Measurements from ENCODE around the gene RFC5. TPM values are rescaled to one million over a fixed set of nuclear protein-coding genes. Genes with fewer than 3 reads are reported as not detected.

Gene RFC5
- total RNA-seq, 1 experiment from 2014 or later: 57.6 TPM

DNA sequence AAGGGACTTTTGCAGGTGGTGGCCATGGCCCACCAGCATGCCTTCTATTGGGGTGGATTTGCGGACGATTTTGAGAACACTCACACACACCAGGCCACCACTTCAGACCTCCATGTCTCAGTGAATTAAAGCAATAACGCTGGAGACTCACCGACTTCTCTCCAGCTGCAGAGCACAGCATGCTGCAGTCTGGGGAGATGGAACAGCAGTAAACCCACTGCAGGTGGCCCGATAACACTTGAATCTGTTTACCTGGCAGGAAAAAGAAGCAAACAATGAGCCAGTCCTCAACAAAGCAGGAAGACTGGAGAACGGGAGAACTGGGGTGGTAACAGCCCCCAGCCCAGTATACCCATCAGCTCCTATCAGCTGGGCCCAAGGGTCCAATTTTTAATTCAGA is 21.6 kb downstream of the RFC5 start:
- in situ Hi-C loops (cut with HindIII; ENCODE audit: low pct_unique_long_range_greater_than_20kb, low sequenced_read_pairs): no loop called here
- DNase-seq (ENCODE audit: low read depth): no peak

DNA sequence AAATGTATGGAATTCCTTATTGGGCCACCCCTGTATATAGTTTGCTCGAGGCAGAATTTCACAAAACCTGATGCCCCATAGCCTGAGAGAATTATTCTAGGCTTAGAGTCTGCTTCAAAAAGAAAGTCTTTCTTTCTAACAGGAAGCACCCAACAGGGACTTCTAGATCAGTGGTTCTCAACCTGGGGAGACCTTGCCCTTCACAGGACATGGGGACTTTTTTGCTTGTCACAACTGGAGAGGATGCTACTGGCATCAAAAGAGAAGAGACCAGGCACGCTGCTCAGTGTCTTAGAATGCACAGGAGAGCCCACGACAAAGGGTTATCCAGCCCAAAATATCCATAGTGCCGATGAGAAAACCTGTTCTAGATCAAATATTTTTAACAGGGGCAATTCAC is 25.6 kb downstream of the RFC5 start:
- no peak for DNase-seq (ENCODE audit: low read depth)
- in situ Hi-C loops (cut with HindIII; ENCODE audit: low pct_unique_long_range_greater_than_20kb, low sequenced_read_pairs): no loop called here

DNA sequence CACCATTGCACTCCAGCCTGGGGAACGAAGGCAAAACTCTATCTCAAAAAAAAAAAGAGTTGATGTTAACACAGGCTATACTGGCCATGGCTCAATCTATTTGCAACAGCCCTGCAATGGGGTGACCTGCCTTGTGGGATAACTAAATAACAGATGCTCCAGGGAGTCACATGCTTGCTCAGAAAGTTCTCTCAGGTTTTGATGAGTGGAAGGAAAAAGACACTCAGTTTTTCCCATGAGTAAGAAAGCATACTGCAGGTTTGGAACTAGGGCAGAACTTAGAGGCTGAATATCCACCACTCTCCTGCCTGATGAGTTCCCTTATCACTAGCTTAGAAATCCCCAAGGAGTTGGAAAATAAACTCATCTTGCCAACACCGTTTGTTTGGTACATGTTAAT is 27.6 kb downstream of the RFC5 start:
- in situ Hi-C loops (cut with HindIII; ENCODE audit: low pct_unique_long_range_greater_than_20kb, low sequenced_read_pairs): no loop called here
- no peak for DNase-seq (ENCODE audit: low read depth)

DNA sequence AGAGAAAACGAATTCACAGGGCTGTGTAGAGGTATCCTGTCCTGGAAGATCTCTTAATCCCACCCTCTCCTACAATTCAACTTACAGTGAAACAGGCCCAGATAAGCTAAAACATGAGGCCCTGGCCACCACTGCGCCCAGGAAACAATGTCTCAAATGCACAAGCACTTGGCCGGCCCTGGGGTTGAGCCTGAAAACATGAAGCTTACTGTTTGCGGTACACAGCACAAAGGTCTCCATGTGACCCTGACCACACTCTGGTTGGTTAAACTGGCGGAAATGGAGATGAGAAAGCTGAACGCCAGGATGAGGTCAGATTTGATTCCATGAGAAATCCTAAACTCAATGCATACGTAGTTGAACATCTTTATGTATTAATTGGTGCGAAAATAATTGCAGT is 28.1 kb downstream of the RFC5 start:
- DNase-seq (ENCODE audit: low read depth): no peak
- in situ Hi-C loops (cut with HindIII; ENCODE audit: low pct_unique_long_range_greater_than_20kb, low sequenced_read_pairs): no loop called here

DNA sequence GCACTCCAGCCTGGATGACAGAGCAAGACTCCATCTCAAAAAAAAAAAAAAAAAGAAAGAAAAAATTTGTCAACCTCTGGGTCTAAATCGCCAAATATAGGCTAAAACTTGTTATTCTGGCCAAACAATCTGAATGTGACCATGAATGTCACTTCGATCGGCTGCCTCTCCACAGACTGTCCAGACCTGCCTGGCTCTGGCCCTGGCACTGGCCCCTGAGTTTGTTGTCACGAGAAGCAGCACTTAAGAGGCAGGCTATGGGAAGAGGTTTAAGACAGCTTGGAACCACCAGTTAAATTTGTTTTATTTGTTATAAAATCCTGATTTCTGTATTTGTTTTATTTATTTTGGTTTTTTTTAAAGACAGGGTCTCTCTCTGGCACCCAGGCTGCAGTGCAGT is 29.9 kb downstream of the RFC5 start:
- DNase-seq (ENCODE audit: low read depth): no peak
- in situ Hi-C loops (cut with HindIII; ENCODE audit: low pct_unique_long_range_greater_than_20kb, low sequenced_read_pairs): no loop called here

DNA sequence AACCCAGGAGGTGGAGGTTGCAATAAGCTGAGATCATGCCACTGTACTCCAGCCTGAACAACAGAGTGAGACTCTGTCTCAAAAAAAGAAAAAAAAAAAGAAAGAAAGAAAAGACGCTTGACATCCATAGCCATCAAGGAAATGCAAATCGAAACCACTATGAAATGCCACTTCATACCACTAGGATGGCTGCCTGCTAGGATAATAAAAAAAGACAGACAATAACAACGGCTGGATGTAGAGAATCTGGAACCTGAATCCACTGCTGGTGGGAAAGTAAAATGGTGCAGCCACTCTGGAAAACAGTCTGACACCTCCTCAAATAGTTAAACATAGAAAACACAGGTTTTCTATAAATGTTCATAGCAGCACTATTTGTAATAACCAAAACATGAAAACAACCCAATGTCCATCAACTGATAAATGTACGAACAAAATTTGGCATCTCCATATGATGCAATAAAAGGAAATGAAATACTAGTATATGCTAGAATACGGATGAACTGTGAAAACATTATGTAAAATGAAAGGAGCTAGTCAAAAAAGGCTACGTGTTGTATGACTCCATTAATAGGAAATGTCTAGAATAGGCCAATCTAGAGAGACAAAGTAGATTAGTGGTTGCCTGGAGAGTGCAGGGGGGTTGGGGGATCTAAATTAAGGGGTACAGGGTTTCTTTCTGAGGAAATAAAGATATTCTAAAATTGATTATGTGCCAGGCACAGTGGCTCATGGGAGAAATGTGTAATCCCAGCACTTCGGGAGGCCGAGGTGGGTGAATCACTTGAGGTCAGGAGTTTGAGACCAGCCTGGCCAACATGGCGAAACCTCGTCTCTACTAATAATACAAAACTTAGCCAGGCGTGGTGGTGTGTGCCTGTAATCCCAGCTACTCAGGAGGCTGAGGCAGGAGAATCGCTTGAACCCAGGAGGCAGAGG is 34.7 kb downstream of the RFC5 start:
- in situ Hi-C loops (cut with HindIII; ENCODE audit: low pct_unique_long_range_greater_than_20kb, low sequenced_read_pairs): no loop called here
- no peak for DNase-seq (ENCODE audit: low read depth)

DNA sequence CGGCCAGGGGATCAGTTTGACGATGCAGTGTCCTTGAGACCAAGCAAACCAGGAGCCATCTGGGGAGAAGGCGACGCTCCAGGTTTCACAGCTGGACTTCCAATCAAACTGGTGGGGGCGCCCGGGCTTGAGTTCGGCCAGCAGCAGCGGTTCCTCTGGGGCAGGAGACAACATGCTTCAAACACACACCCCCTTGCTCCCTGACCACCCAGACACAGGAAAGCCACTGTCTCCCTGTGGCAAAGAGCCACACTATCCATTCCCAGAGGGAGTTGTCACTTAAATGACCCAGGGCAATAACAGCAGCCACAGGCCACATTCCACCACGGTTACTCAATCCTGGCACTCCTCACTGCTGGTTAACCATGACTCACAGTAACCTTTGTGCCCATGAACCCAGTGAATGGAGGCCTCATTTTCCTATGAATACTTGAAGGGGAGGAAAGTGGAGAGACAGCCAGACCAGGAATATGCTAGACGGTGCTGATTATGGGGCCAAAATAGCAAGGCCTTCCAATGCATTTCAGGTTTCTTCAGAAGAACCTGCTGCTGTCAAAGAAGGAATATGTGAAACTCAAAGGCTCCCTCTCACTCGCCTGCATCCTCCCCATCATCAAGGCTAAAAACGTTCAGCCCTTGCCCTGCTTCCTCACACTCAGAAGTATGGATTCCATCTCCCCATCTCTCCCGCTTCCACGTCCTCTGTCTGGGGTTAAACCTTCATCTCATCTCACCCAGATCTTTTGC is 36.0 kb downstream of the RFC5 start:
- in situ Hi-C loops (cut with HindIII; ENCODE audit: low pct_unique_long_range_greater_than_20kb, low sequenced_read_pairs): no loop called here
- peak; percentile 96 for DNase-seq (ENCODE audit: low read depth)

DNA sequence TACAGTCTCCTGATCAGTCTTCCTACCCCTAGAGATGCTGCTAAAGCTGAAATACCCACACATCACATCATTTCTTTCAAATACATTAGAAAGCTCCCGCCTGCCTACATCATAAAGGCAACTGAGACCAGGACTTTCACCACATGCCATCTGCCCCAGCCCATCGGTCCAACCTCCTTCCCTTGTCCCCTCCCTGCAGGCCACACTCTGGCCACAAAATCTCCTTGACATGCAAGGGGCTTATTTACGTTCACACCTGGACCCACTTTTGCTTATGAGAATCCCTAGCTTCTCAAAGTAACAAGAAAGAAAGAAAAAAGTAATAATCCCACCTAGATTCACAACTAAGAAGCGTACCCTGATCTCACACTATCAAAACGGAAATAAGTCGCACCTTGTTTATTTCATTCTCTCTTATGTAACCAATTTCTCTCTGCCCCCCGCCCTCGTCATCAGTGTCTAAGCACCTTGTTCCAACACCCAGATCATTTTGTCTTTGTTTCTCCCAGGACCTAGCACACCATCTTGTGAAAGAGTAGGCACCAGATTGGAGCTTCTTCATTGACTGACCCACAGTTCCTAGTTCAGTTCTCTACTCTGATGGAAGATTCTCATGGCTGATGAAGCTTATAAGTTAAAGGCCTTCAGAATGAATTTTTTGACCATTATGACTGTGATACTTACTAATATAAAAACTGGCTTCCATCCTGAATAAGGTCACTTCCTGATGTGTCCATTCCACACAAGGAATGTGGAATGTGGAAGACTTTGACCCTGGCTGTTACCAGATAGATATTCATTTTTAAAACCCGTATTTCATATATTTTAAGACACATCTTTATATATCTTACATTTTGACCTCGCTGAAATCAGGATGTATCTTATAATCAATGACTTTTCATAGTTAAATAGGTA is 36.8 kb downstream of the RFC5 start:
- DNase-seq (ENCODE audit: low read depth): no peak
- in situ Hi-C loops (cut with HindIII; ENCODE audit: low pct_unique_long_range_greater_than_20kb, low sequenced_read_pairs): no loop called here

DNA sequence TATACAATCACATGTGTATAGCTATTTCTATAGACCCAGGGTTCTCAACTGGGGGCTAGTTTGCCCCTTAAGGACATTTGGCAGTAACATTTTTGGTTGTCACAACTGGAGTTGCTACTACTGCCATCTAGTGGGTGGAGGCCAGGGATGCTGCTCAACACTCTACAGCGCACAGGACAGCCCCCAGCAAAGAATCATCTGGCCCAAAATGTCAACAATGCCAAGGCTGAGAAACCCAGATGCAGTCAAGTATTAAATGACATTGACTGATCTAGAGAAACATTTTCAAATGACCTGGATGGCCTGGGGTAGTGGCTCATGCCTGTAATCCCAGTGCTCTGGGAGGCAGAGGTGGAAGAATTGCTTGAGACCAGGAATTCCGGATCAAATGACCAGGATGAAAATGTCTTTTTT is 38.6 kb downstream of the RFC5 start:
- in situ Hi-C loops (cut with HindIII; ENCODE audit: low pct_unique_long_range_greater_than_20kb, low sequenced_read_pairs): no loop called here
- DNase-seq (ENCODE audit: low read depth): peak; percentile 94

DNA sequence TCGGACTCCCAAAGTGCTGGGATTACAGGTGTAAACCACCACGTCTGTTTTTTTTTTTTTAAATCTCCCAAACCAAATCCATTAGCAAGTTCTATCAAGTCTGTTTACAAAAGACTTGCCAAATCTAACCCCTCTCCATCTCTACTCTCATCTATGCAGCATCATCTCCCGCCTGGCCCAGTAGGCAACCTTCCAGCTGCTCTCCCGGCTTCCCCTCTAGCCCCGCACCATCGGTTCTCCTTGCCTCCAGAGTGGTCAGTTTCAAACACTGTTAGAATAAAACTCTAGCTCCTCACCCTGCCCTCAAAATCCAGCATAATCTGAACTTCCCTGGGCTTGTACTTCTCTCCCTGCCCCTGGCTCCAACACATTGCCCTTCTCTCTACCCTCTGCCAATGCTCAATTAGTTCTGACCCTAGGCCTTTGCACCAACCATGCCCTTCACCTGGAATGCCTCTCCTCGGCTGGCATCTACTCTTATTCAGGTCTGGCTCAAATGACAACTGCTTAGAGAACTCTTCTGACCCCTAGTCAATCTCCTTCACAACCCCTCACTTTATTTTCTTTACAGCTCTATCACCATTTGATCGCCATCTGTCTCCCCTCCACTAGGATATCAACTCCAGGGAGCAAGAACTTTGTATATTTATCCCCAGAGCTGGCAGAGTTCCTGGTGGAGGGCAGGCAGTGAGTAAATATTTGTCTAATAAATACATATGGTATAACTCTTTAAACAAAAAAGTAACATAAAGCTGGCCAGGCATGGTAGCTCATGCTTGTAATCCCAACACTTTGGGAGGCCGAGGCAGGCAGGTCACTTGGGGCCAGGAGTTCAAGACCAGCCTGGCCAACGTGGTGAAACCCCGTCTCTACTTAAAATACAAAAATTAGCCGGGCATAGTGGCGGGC is 39.6 kb downstream of the RFC5 start:
- in situ Hi-C loops (cut with HindIII; ENCODE audit: low pct_unique_long_range_greater_than_20kb, low sequenced_read_pairs): no loop called here
- peak; percentile 31 for DNase-seq (ENCODE audit: low read depth)

DNA sequence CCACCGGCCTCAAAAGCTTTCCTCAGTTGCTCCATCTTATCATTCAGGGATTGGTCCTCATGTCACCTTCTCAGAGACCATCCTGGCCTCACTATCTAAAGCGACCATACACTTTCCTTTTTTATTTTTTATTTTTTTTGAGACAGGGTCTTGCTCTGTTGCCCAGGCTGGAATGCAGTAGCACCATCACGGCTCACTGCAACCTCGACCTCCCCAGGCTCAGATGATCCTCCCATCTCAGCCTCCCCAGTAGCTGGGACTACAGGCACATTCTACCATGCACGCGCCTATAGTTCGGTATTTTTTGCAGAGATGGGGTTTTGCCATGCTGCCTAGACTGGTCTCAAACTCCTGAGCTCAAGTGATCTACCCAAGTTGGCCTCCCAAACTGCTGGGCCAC is 41.7 kb downstream of the RFC5 start:
- in situ Hi-C loops (cut with HindIII; ENCODE audit: low pct_unique_long_range_greater_than_20kb, low sequenced_read_pairs): no loop called here
- DNase-seq (ENCODE audit: low read depth): no peak

DNA sequence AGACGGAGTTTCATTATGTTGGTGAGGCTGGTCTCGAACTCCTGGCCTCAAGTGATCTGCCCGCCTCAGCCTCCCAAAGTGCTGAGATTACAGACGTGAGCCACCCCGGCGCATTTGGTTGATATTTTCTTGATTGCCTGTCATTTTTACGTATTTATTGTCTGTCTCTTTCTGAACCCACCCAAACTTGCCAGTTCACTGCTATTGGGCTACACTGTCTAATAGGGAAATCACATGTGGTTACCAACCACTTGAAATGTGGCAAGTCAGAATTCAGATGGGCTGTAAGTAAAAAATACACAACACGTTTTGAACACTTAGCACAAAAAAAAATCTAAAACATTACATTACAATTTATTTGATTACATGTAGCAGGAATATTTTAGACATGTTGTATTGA is 42.4 kb downstream of the RFC5 start:
- in situ Hi-C loops (cut with HindIII; ENCODE audit: low pct_unique_long_range_greater_than_20kb, low sequenced_read_pairs): no loop called here
- no peak for DNase-seq (ENCODE audit: low read depth)

DNA sequence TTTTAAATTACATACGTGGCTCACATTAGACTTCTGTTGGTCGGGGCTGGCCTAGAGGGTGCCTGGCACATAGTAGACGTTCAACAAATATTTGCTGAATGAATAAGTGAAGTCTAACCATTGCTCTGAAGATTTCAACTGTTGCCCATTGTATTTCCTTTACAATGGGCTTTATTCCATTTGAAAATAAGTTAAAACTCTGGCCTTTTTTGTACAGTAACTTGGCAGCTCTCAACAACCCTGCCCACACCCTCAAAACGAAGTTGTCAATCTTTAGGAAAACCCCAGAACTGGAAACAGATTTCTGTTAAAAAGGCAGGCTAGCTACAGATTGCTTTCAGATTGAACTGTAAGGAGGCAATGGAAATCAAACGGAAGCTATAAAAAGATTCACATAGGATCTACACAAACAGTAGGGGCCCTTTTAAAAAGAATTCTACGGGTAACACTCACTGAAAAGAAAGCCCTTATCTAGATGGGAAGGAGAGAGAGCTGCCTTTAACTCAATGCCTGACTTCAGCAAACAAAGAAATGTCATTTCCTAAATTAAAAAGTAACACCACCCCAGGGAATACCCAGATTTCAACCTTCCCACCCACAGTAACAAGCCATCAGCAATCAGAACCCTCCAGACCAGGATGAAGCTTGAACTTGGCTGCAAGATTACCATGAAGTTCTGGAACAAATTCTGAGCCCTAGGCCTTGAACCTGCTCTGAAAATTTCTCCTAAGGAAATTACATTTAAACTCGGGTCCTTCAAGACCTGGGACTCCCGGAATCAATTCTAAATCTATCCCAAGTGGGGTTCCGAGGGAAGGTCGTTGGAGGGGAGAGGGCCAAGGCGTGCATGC is 43.1 kb downstream of the RFC5 start:
- DNase-seq (ENCODE audit: low read depth): no peak

DNA sequence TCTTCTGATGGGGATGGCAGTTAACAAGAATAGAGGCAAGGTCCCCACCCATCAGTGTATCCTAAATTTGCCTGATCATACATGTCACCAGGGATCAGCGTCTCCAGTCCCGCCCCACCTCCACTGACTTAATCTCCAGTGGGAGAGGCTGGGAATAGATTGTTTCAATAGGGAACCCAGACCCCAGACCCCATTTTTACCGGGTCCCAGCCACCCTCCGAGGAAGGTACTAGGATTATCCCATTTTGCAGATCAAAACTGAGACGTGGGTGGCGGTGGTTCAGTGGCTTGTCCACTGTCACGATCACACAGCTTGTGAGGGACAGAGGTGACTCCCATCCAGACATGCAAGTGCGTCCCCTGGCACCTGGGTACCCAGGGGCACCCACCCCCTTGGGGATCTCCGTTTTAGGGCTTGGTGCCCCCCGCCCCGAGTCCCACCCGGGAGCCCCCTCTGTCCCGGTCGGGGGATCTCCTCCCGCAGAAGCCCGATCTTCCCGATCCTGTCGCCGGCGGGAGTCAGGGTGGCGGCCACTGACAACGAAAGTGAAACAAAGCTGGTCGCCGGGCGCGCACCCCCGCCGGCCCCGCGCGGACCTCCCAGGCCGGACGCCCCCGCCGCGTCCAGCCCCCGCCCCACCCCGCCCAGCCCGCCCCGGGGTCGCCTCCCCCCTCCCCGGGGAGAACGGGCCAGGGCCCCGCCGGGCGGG is 44.0 kb downstream of the RFC5 start:
- DNase-seq (ENCODE audit: low read depth): peak; percentile 29
- in situ Hi-C loops (cut with HindIII; ENCODE audit: low pct_unique_long_range_greater_than_20kb, low sequenced_read_pairs): no loop called here

More for the DNA sequence above, 43.1 kb downstream of the RFC5 start:
- in situ Hi-C loops (cut with HindIII; ENCODE audit: low pct_unique_long_range_greater_than_20kb, low sequenced_read_pairs): no loop called here

DNA sequence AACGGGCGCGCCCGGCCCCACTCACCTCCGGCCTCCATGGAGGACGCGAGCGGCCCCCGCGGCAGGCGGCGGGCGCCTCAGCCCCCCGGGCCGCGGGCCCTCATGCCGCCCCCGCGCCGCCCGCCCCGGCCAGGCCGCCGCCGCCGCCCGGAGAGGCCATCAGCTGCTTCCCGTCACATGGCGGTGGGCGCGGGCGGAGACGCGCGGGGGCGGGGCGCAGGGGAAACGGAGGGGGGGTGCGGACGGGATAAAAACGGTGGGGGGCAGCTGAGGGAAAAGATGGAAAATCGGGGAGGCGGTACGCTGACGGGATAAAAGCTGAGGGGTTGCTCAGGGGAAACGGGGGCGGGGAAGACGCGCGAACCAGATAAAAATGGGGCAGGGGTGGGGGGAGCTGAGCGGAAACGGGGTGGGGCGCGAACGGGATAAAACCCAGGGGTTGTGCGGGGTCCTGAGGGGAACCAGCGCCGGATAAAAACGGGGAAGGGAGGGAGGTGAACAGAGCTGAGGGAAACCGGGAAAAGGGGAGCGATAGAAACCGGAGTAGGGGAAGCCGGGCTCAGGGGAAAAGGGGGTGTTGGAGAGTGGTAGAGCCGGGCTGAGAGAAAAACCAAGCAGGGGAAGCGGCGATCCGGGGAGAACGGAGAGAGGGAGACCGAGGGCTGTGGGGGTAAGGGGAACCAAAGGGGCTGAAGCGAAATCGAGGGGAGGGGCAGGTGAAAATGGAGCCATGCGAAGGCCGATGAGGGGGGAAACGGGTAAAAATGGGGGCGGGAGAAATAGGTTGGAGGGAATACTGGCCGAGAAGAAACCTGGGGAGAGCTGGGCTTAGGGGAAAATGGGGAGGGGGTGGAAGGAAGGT is 44.7 kb downstream of the RFC5 start, which contains the start of gene WSB2:
Gene WSB2 (minus strand): TSS at position 169 of the 862 bp plus-strand sequence. CDS start 131 bp downstream, at position 38.
- in situ Hi-C loops (cut with HindIII; ENCODE audit: low pct_unique_long_range_greater_than_20kb, low sequenced_read_pairs): no loop called here
- no peak for DNase-seq (ENCODE audit: low read depth)
